Peyer's patch (tissue), 4 donors: ENCODE measurements around the gene OLFM3.

Experiments
- CTCF ChIP-seq, 6 experiments: fragments of 450-650 bp in 4 of 6; fragments of 200-600 bp in 2 of 6; sonication (generic) in 1 of 6; IDR thresholded peaks; one replicate each; pipeline ENCODE4 v1.5.1; 2017 to 2019; ENCODE audit warnings: antibody characterized with exemption in 6 of 6, mild to moderate bottlenecking in 3 of 6, moderate library complexity in 1 of 6
- POLR2A ChIP-seq, 2 donors: fragments of 450-650 bp; IDR thresholded peaks; one replicate each; pipeline ENCODE4 v1.5.1; 2017; ENCODE audit warnings: antibody characterized with exemption in 2 of 2, mild to moderate bottlenecking in 2 of 2, moderate library complexity in 2 of 2

DNA sequence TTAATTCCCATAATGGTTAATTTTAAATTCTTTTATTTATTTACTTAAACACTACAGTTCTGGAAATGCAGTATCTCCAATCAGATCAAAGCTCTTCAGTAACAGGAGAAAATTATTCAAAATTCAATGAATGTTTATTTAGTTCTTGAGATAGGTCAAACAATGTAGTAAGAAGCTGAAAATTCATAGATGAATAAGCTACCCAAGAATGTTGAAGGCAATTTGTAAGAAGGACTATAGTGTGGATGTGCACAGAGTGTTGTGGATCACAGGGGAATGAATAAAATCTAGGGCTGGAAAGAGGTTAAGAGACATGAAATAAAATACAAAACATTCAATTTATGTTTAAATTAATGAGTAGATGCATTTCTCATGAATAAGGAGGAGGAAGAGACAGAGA, 72.0 kb downstream of the OLFM3 start:
- TF ChIP-seq CTCF (IDR thresholded peaks at IDR 0.05) (no peak), POLR2A (IDR thresholded peaks at IDR 0.05) (no peak)
